HAP-1 (cell line): Measurements from ENCODE around the gene BAHCC1.

ENCODE experiments used
- DNase-seq, 2 experiments: peaks; one replicate each; pipeline ENCODE4 v3.0.0-alpha.2; 2016 to 2020; ENCODE audit warnings: low spot score in 2 of 2
- H3K27me3 ChIP-seq: fragments of 250-450 bp; sonication (Bioruptor Pico); 2 replicates; pipeline ENCODE4 v1.5.1; 2020; ENCODE audit warnings: low read depth, mild to moderate bottlenecking, moderate library complexity
- H3K36me3 ChIP-seq: fragments of 250-450 bp; sonication (Bioruptor Pico); replicated peaks from 2 replicates; pipeline ENCODE4 v1.5.1; 2020; ENCODE audit warnings: mild to moderate bottlenecking
- H3K4me1 ChIP-seq: fragments of 250-450 bp; sonication (Bioruptor Pico); 2 replicates; pipeline ENCODE4 v1.5.1; 2020; ENCODE audit warnings: mild to moderate bottlenecking
- H3K4me3 ChIP-seq: fragments of 250-450 bp; sonication (Bioruptor Pico); 2 replicates; pipeline ENCODE4 v1.5.1; 2020; ENCODE audit warnings: mild to moderate bottlenecking, moderate library complexity
- H3K9me3 ChIP-seq: fragments of 250-450 bp; sonication (Bioruptor Pico); 2 replicates; pipeline ENCODE4 v1.5.1; 2020; ENCODE audit warnings: mild to moderate bottlenecking, moderate library complexity
- in situ Hi-C: fragments of 300-500 bp; cut with MboI; formaldehyde crosslinking; loops from 3 replicates; pipeline ENCODE4 v1.14.3; 2020; ENCODE audit warnings: low sequenced_read_pairs, inconsistent platforms, mixed read lengths

The BAHCC1 gene

DNA sequence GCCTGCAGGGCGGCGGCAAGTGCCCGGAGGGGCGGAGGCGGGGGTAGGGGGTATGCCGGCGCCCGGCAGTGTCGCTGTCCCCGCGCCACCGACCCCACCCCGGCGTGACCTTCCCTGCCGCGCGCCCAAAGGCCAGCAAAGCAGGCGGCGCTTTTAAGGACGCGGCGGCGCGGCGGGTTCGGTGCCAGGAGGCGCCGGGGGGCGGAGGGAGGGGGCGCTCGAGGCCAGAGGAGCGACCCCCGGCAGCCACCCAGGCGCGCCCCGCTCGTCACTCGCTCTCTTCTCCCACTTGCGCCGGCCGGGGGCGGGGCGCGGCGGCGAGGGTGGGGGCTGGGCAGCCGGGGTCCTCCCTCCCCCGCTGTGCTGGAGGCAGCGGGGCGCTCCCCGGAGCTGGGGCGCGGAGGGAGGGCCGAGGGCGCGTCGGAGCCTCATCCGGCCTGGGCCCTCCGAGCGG is 8.6 kb upstream of the BAHCC1 start:
- in situ Hi-C loops, result no loop called here
- H3K9me3 ChIP-seq, result no peaks in the 10 kb centered on the region
- peak overlapping the region; percentile 35 for H3K4me3 ChIP-seq
- H3K4me1 ChIP-seq, result peaks cover 12% of the 10 kb centered on the region
- H3K36me3 ChIP-seq, result no peaks in the 10 kb centered on the region; the same call in 1 of the 2 replicates
- peak in 1 of 2 experiments; percentile 57 for DNase-seq
- H3K27me3 ChIP-seq, result no peaks in the 10 kb centered on the region

DNA sequence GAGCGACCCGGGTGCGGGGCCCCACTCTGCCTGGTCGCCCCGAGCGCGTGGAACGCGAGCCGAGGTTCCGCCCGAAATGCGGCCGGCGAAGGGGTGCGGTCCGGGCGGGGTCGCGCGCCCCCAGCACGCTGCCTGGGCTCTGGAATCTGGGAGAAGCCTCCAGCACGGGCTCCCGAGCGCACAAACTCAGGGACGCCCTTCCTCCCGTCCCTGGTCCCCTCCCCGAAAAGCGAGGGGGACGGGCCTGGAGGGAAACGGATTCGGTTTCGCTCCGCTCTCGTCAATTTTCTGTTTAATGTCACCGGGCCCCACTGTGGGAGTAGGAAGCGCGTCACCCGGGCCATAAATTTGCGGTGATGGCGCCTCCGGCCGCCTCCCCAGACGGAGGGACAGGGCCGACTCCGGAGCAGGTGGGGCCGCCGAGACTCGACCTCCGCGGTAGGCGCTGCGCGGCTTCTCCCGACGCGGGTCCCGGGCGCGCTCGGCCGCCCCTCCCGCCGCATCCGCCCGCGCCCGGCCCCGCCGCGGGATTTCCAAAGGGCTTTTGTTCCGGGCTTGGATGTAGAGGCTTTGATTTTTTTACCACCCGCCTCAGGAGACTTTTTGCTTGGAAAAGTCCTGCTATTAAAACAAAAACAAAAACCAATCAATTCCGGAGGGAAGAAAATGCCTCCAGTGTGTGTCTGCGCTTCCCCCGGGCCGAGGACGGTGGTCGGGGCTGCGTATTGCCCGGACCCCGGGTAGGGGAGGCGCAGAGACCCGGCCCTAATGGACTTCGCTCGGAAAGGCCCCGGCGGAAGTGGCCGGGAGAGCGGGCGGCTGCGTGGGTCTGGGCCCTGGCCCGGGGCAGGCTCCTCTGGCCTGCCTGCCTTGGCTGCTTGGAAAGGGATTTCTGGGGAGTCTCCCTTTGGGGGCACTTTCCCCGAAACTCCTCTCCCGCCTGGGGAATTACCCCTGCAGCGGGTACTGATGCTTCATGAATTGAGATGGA is 7.9 kb upstream of the BAHCC1 start:
- no peaks in the 10 kb centered on the region for H3K27me3 ChIP-seq

DNA sequence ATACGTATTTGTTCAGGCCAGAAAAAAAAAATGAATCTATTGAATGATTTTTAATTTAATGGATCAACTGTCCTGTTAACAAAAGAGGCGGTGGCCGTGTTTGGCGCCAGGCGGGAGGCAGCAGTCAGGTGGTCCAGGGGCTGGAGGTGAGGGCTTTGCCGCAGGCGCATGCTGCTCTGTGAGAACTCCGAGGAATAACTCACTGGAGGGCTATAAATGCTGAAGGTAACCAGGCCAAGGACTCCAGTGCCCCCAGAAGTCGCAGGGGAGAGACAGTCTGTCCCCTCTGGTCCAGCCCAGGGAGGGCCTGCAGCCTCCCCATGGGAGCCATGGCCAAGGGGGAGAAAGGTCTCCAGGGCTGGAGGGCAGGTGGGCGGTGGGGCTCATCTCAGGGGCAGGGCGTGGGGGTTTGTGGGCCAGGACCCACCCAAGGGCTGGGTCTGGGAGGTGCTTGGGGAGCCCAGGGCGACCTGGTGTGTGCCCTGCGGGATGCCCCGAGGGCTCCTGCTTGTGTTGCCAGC is 7.1 kb upstream of the BAHCC1 start:
- peak in 1 of 2 experiments; percentile 47 for DNase-seq
- in situ Hi-C loops, result no loop called here
- no peaks in the 10 kb centered on the region for H3K27me3 ChIP-seq
- H3K9me3 ChIP-seq, result no peaks in the 10 kb centered on the region
- peak overlapping the region; percentile 35; the same call in 1 of the 2 replicates for H3K4me3 ChIP-seq
- H3K36me3 ChIP-seq, result no peaks in the 10 kb centered on the region; the same call in 1 of the 2 replicates
- H3K4me1 ChIP-seq, result peaks cover 17% of the 10 kb centered on the region

More for the DNA sequence above, 7.9 kb upstream of the BAHCC1 start:
- DNase-seq, result peak; percentile 64 to 76
- peaks cover 15% of the 10 kb centered on the region for H3K4me1 ChIP-seq
- no peaks in the 10 kb centered on the region; the same call in 1 of the 2 replicates for H3K36me3 ChIP-seq
- in situ Hi-C loops, result no loop called here
- peak overlapping the region; percentile 35 for H3K4me3 ChIP-seq
- no peaks in the 10 kb centered on the region for H3K9me3 ChIP-seq

- Histone ChIP-seq H3K9me3 (no peaks in the 10 kb centered on the region), H3K4me1 (peaks cover 17% of the 10 kb centered on the region), H3K4me3 (no peak overlapping the region), H3K27me3 (no peaks in the 10 kb centered on the region), H3K36me3 (no peaks in the 10 kb centered on the region; the same call in 1 of the 2 replicates)
- no peak for DNase-seq
- in situ Hi-C loops, result no loop called here
Measured at GRCh38 chr17:81388612-81389367, 6.5 kb upstream of the BAHCC1 start.

- in situ Hi-C loops, result no loop called here
- DNase-seq, result no peak
- no peaks in the 10 kb centered on the region for H3K9me3 ChIP-seq
- H3K4me3 ChIP-seq, result no peak overlapping the region
- peaks cover 23% of the 10 kb centered on the region for H3K4me1 ChIP-seq
- no peaks in the 10 kb centered on the region for H3K27me3 ChIP-seq
- H3K36me3 ChIP-seq, result no peaks in the 10 kb centered on the region; the same call in 1 of the 2 replicates
Measured at GRCh38 chr17:81389585-81389984, 5.7 kb upstream of the BAHCC1 start.

DNA sequence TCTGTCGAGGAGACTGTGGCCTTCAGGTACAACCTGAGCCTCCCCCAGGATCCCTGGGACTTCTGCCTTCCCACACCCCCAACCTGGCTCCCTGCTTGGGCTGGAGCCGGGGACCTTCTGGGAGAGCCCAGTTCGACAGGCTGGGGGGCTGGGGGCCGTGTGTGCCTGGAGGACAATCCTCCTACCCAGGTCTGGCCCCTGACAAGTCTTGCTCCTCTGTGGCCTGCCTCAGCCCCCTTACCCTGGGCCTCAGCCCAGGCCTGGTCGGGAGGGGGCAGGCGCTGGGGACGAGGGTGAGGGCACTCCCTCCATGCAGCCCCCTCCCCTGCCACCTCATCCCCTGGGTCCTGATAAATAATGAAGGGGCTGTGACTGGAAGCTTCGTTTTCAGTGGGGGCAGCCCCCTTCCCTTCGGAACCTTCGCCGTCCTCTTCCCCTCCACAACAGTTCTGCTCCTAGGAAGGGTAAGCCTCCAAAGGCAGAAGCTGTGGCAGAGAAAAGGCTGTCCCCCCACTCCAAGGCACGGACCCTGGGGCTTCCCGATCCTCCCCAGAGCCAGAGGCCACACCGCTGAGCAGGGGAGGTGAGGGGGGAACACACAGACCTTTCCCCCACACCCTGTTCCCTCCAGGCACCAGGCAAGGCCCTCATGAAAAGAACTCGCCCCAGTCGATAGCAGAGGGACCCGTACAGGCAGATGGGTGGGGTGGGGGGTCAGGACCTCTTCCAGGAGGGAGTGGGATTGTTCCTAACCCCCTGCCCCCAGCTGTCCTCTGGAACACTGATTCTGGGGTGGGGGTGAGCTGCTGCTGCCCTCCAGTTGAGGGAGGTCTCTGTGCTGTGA is 5.0 kb upstream of the BAHCC1 start:
- H3K27me3 ChIP-seq, result no peaks in the 10 kb centered on the region
- no peak overlapping the region for H3K4me3 ChIP-seq
- H3K4me1 ChIP-seq, result peaks cover 26% of the 10 kb centered on the region
- H3K9me3 ChIP-seq, result no peaks in the 10 kb centered on the region
- no peaks in the 10 kb centered on the region; the same call in 1 of the 2 replicates for H3K36me3 ChIP-seq
- no peak for DNase-seq
- in situ Hi-C loops, result loop anchor here (5.0 to 10.0 kb wide), 2 partner anchors 95 to 98 kb away; no protein-coding TSS in a partner anchor

DNA sequence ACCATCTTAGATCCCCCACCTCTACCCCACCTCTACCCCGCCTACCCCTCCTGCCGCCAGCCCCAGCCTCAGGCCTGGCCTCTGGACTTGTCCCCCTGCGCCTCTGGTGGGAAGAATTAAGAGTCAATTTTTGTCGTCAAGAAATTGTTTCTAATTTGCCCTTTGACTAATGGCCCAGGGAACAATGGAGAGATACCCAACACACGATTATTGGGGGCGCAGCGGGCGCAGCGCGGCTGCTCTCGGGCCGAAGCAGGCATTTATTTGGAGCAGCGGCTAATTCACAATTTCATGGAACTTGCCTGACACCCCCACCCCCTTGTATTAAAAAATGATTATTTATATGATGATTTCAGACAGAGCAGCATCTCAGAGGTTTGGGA is 4.4 kb upstream of the BAHCC1 start:
- in situ Hi-C loops, result loop anchor here (5.0 to 10.0 kb wide), 2 partner anchors 94 to 99 kb away; no protein-coding TSS in a partner anchor
- Histone ChIP-seq H3K27me3 (no peaks in the 10 kb centered on the region), H3K4me1 (peaks cover 26% of the 10 kb centered on the region), H3K4me3 (no peak overlapping the region), H3K36me3 (no peaks in the 10 kb centered on the region; the same call in 1 of the 2 replicates), H3K9me3 (no peaks in the 10 kb centered on the region)
- no peak for DNase-seq

DNA sequence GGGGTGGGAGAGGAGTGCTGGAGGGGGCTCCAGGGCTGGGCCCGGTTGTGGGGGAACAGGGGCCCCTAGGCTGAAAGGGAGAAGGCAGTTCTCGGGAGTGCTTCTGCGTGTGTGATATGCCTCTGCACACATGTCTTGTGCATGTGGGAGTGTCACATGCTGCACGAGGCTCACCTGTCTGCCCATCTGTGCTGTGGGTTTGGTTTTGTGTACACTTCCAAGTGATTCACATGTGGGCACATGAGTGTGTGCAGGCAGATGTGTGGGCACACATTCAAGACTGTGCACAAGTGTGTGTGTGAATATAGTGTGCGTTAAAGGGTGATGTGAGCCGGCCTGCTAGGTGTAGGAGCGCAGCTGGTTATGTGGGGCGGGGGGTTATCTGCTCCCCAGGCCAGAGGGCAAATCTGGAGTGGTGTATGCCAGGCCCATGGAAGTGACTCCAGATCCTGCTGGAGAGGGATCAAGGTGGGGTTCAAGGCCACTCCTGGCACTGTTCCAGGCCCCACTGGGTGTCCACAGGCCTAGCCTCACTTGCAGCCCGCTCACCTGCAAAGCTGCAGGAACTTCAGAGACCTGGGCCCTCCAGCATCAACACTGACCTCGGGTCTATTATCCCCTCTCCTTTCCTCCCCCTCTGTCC is 3.8 kb upstream of the BAHCC1 start:
- H3K27me3 ChIP-seq, result no peaks in the 10 kb centered on the region
- no peak for DNase-seq
- no peaks in the 10 kb centered on the region; the same call in 1 of the 2 replicates for H3K36me3 ChIP-seq
- no peaks in the 10 kb centered on the region for H3K9me3 ChIP-seq
- H3K4me3 ChIP-seq, result no peak overlapping the region; the same call in 1 of the 2 replicates
- peaks cover 23% of the 10 kb centered on the region for H3K4me1 ChIP-seq
- in situ Hi-C loops, result loop anchor here (5.0 to 10.0 kb wide), 2 partner anchors 93 to 99 kb away; no protein-coding TSS in a partner anchor

- no peaks in the 10 kb centered on the region; the same call in 1 of the 2 replicates for H3K36me3 ChIP-seq
- H3K4me1 ChIP-seq, result peaks cover 22% of the 10 kb centered on the region
- no peak for DNase-seq
- no peaks in the 10 kb centered on the region for H3K9me3 ChIP-seq
- H3K27me3 ChIP-seq, result no peaks in the 10 kb centered on the region
- in situ Hi-C loops, result loop anchor here (5.0 to 10.0 kb wide), 2 partner anchors 93 to 100 kb away; no protein-coding TSS in a partner anchor
- H3K4me3 ChIP-seq, result peak overlapping the region; percentile 64
Measured at GRCh38 chr17:81391936-81392908, 3.0 kb upstream of the BAHCC1 start.

- Histone ChIP-seq H3K36me3 (no peaks in the 10 kb centered on the region; the same call in 1 of the 2 replicates), H3K4me1 (peaks cover 19% of the 10 kb centered on the region), H3K27me3 (no peaks in the 10 kb centered on the region), H3K4me3 (peak overlapping the region; percentile 64), H3K9me3 (no peaks in the 10 kb centered on the region)
- DNase-seq, result peak in 1 of 2 experiments; percentile 49
- in situ Hi-C loops, result loop anchor here (5.0 to 10.0 kb wide), 2 partner anchors 92 to 101 kb away; no protein-coding TSS in a partner anchor
Measured at GRCh38 chr17:81392909-81393654, 2.2 kb upstream of the BAHCC1 start.
